ENCODE results near the gene IFITM5.
"Not testable (repeated sequence)": the region's sequence is repeated elsewhere in the genome, so short reads cannot be mapped to it uniquely, and the experiment has no call there.

IFITM5 gene

GRCh38 chr11:299081-299891 lies at the start of gene IFITM5:
IFITM5 (minus strand) TSS chr11:299526; CDS start chr11:299490, 36 bp downstream.
- no peak for DNase-seq (ENCODE audit: low read depth)

GRCh38 chr11:346529-346928 lies 47.2 kb upstream of the IFITM5 start:
- no peak for DNase-seq (ENCODE audit: low read depth)

GRCh38 chr11:344836-345578 lies 45.7 kb upstream of the IFITM5 start:
- no peak for DNase-seq (ENCODE audit: low read depth)

DNA sequence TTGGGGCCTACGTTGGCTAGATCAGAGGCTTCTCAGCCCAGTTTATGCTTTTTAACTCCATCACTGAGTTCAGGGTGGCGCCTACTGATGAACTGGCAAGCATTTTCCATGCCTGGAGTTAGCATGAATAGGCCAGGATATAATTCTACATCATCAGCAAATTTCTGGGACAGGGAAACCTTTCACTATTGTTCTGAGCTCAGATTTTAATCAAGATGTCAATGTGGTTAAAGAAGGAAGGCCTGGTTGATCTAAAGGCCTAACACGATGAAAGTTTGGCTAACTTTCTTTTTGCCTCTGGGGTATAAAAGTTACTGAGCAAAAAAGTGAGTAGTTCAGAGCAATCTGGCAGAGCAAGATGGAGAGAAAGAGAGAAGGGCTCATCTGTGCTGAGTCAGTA lies 43.0 kb upstream of the IFITM5 start:
- no peak for DNase-seq (ENCODE audit: low read depth)

GRCh38 chr11:340539-341512 lies 41.5 kb upstream of the IFITM5 start:
- DNase-seq (ENCODE audit: low read depth) = no peak

DNA sequence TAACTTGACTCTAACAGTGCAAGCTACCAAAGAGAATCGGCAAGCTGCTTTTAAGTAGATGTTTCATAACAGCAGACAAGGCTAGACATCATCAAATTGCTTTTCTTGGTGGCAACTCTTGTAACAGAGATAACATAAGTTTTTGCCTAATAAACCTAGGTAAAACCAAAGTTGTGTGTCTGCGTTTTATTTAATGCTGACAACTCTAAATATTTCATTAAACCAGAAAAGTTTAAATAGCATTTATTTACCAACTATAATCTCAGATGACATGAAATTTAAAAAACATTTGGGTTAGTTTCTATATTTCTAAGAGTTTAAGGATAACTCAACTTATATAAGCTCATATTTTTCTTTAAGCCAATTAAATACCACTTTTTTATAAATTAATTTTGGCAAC lies 40.6 kb upstream of the IFITM5 start:
- no peak for DNase-seq (ENCODE audit: low read depth)

DNA sequence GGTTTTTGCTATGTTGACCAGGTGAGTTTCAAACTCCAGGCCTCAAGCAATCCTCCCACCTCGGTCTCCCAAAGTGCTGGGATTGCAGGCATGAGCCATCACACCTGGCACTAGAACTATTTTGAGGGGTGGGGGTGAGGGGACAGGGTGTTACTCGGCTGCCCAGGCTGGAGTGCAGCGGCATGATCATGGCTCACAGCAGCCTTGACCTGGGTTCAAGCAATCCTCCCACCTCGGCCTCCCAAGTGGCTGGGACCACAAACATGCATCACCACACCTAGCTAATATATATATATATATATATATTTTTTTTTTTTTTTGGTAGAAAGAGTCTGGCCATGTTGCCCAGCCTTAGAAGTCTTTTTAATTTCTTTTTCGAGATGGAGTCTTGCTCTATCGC lies 38.4 kb upstream of the IFITM5 start:
- DNase-seq (ENCODE audit: low read depth) = no peak

DNA sequence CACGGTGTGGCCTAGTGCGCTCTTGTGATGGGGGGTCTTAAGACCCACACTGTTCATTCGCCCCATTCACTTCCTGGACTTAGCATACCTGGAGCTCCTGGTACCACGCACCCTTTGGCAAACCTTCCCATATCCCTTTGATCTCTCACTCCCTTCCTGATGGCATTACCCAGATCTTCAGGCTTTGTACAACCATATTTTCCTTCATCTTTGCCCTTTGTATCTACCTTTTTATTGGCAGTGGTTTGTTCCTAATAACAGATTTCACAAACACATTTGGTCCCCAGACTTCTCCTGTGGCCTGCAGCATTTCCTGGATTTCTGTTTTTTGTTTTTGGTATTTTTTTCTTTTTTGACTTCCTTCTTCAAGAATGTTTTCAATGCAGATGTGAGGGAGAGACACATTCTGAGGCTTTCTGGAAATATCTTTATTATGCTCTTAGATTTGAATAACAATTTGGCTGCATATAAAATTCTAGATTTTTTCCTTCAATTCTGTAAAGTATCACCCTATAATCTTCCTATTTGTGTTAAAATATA lies 37.4 kb upstream of the IFITM5 start:
- DNase-seq (ENCODE audit: low read depth) = no peak

DNA sequence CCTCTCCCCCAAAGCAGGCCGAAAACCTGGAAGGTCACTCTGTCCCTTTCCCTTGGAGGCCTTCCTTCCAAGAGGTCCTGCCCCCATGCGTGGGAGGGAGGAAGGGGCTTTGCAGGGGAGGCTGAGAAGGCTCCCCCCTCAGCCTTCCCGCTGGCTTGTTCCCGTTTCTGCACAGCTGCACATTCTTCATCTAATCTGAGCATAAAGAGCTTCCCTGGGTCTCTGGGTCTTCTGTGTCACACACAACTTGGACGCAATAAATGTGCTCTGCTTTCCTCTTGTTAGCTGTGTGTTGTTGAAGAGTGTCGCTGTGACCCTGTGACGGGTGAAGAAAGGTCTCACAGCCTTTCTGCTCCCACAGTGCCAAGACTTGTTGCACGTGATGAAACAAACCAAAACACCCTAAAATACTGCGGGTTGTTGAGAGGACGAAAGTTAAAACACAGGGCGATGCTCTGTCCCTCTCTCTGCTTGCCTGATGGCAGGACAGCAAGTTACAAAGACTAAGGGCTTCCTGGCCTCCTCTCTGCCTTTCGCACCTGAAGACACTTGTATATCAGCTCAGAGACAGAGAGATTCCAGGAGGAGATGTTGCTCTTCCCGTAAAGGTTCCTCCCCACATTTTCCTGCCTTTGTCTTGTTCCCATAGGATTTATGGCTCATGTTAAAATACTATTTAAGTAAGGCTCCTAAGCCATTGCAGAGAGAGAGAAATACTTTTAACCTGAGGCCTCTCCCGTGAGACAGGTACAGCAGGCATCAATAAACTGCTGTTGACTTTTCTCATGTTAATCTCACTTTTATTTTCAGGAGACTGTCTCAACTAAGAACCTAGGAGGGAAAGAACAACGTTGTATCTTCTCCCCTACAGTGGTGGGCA lies 36.7 kb upstream of the IFITM5 start:
- DNase-seq (ENCODE audit: low read depth) = no peak

DNA sequence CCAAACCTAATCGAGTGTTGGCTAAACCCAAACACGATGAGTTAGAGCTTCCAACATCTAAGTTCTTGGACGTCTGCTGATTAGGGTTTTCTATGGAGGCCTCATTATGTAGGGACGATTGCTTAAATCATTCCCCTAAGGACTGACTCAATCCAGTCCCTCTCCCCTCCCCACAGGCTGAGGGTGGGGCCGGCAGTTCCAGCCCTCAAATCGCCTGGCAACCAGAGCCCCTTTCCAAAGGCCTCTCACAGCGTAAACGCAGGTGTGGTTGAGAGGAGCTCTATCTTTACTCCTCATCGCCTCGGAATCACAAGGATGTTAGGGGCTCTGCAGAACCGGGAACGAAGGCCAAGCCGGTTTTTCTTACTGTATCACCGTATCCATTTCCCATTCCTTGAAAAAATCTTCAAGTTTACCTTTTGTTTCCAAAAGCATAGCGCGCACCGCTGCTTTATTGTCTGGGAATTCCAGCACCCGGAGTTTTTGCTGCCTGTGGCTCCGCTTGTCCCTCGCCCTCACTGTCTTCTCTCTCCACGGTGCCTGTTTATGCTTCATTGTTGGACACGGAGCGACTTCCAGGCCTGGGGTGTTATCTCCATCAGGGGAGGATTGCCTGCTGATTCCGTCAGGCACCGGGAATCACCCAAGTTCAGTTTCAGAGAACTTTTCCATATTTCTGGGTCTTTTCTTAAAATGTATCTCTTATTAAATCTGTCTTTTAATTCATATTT lies 35.1 kb upstream of the IFITM5 start:
- DNase-seq (ENCODE audit: low read depth) = no peak

DNA sequence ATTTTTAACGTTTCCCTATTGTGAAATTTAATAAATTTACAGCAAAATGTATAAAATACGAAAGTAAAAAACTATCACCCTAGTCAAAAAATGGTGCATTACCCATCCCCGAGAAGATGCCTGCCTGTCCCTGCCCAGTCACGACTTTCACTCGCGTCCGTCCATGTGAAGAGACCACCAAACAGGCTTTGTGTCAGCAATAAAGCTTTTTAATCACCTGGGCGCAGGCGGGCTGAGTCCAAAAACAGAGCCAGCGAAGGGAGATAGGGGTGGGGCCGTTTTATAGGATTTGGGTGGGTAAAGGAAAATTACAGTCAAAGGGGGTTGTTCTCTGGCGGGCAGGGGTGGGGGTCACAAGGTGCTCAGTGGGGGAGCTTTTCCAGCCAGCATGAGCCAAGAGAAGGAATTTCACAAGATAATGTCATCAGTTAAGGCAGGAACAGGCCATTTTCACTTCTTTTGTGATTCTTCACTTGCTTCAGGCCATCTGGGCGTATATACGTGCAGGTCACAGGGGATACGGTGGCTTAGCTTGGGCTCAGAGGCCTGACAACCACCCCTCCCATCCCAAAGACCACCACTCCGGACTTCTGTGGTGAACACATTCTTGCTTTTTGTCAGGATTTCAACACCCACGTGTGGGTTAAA lies 34.4 kb upstream of the IFITM5 start:
- DNase-seq (ENCODE audit: low read depth) = not testable (repeated sequence)

DNA sequence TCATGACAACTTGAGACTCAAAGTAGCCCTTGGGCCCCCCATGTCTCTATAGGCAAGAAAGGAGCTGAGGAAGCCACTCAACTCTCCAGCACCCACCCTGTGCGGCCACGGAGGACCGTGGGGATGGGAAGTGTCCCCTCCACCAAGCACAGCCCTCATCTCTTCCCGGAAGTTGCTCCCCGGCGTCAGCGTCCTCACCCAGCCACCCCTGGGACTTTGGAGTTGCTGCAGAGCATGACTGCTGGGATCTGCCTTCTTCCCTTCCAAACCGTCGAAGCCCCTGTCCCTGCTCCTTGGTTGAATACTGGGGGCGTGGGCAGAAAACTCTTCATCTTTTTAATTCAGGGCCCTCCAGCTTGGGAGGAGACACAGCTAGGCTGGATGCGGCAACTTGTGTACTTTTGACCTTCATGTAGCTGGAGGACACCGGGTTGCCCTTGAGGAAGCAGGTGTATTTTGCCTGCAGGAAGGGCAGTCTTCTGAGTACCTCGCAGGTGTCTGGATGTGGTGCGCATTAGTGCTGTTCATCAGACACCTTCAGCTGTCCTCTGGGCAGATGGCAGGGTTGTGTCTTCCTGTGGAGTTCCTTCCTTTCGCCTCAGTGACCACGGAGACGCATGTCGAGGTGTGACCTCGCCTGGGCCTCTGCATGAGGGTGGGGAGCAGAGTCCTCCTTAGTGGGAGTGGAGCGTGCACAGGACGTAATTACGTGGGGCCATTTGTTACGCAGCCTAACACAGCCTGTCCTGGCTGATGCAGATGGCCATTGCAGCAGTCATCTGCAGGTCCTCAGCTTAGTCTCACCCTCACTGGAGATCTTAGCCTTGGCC lies 33.5 kb upstream of the IFITM5 start:
- no peak for DNase-seq (ENCODE audit: low read depth)

GRCh38 chr11:331358-332060 lies 32.2 kb upstream of the IFITM5 start:
- DNase-seq (ENCODE audit: low read depth) = no peak

- DNase-seq (ENCODE audit: low read depth) = no peak
Measured at GRCh38 chr11:330694-331357, 31.5 kb upstream of the IFITM5 start.

DNA sequence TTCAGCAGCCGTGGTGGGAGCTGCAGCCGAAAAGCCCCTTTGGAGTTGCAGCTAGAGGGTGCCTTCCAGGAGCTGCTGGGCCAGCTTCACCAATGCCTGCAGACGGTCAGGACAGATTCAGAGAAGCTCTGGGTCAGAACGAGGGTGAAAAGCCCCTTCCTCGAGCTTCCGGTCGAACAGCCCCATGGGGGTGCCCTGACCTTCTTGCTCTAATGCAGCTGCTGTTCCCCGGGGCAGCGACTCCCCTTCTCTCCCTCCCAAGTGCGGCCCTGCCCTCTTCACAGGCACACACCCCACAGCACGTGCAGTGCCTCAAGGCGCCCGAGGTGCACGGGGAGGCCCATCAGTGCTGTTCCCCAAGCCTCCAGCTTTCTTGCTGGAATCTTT lies 31.0 kb upstream of the IFITM5 start:
- DNase-seq (ENCODE audit: low read depth) = no peak

GRCh38 chr11:329886-330253 lies 30.5 kb upstream of the IFITM5 start:
- no peak for DNase-seq (ENCODE audit: low read depth)

DNA sequence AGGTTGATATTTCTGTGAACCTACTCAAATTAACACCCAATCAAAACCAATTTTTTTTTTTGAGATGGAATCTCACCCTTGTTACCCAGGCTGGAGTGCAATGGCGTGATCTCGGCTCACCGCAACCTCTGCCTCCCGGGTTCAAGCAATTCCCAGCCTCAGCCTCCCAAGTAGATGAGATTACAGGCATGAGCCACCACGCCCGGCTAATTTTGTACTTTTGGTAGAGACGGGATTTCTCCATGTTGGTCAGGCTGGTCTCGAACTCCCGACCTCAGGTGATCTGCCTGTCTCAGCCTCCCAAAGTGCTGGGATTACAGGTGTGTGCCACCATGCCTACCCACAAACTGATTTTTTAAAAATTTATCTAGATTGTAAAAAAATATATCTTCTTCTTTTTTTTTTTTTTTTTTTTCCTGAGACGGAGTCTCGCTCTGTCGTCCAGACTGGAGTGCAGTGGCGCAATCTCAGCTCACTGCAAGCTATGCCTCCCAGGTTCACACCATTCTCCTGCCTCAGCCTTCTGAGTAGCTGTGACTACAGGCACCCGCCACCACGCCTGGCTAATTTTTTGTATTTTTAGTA lies 29.3 kb upstream of the IFITM5 start:
- DNase-seq (ENCODE audit: low read depth) = not testable (repeated sequence)
